PC-9 (cell line): Measurements from ENCODE around the gene MOCS3. TPM values are rescaled to one million over a fixed set of nuclear protein-coding genes. Genes with fewer than 3 reads are reported as not detected.

ENCODE experiments used
- Bru-seq: library from RNA; stranded (reverse); fragments of 400-500 nt; gene quantifications from one replicate; lab custom pipeline; 2021; lab: Mats Ljungman, UMichigan
- BruChase-seq, 2 experiments: library from RNA; stranded (reverse); fragments of 400-500 nt; gene quantifications; one replicate each; lab custom pipeline; 2021; lab: Mats Ljungman, UMichigan
- BruUV-seq: library from RNA; stranded (reverse); fragments of 400-500 nt; replicated peaks from 2 replicates; lab custom pipeline; 2021; lab: Mats Ljungman, UMichigan
- CTCF ChIA-PET: fragments of 300-600 bp; sonication (Branson Sonifier 250); formaldehyde crosslinking; loops from one replicate; lab custom pipeline; 2022; ENCODE audit warnings: antibody characterized with exemption; lab: Charles Lee
- POLR2A ChIA-PET: fragments of 300-600 bp; sonication (Branson Sonifier 250); formaldehyde crosslinking; loops from one replicate; lab custom pipeline; 2022; ENCODE audit warnings: antibody characterized with exemption; ENCODE audit not compliant: unreplicated experiment; lab: Charles Lee
- DNase-seq, 2 experiments: peaks; one replicate each; pipeline versions ENCODE4 v3.0.0 to v3.0.0-alpha.2; 2015 to 2022; ENCODE audit warnings: mixed read lengths in 1 of 2
- H2AFZ ChIP-seq: fragments of 200-600 bp; sonication (generic); 2 replicates; pipeline ENCODE4 v1.8.1; 2017; ENCODE audit warnings: antibody characterized with exemption
- H3F3A ChIP-seq: fragments of 200-600 bp; sonication (generic); 2 replicates; pipeline ENCODE4 v1.8.1; 2017; ENCODE audit warnings: antibody characterized with exemption, mild to moderate bottlenecking, low read depth; ENCODE audit not compliant: insufficient read depth
- H3K27ac ChIP-seq: fragments of 200-600 bp; sonication (generic); 2 replicates; pipeline ENCODE4 v1.6.1; 2016; ENCODE audit warnings: mixed run types
- H3K27me3 ChIP-seq: fragments of 200-600 bp; sonication (generic); 2 replicates; pipeline ENCODE4 v1.6.1; 2016; ENCODE audit warnings: low read depth, mixed run types; ENCODE audit not compliant: insufficient read depth
- H3K36me3 ChIP-seq: fragments of 200-600 bp; sonication (generic); 2 replicates; pipeline ENCODE4 v1.6.1; 2016; ENCODE audit warnings: low read depth, mixed run types
- H3K4me1 ChIP-seq: fragments of 200-600 bp; sonication (generic); replicated peaks from 2 replicates; pipeline ENCODE4 v1.6.1; 2016; ENCODE audit warnings: mixed run types; ENCODE audit not compliant: insufficient read depth
- H3K4me2 ChIP-seq: fragments of 200-600 bp; sonication (generic); 2 replicates; pipeline ENCODE4 v1.6.1; 2017; ENCODE audit warnings: mixed run types
- H3K4me3 ChIP-seq: fragments of 200-600 bp; sonication (generic); 2 replicates; pipeline ENCODE4 v1.6.1; 2016; ENCODE audit warnings: mixed run types
- H3K79me2 ChIP-seq: fragments of 200-600 bp; sonication (generic); 2 replicates; pipeline ENCODE4 v1.6.1; 2017; ENCODE audit warnings: low read depth, mixed run types
- H3K9me2 ChIP-seq: fragments of 200-600 bp; sonication (generic); 2 replicates; pipeline ENCODE4 v1.8.1; 2017; ENCODE audit warnings: mild to moderate bottlenecking; ENCODE audit not compliant: insufficient read depth
- H3K9me3 ChIP-seq: fragments of 200-600 bp; sonication (generic); 2 replicates; pipeline ENCODE4 v1.8.1; 2016; ENCODE audit warnings: low read depth; ENCODE audit not compliant: insufficient read depth
- H4K20me1 ChIP-seq: fragments of 200-600 bp; sonication (generic); 2 replicates; pipeline ENCODE4 v1.8.1; 2017; ENCODE audit not compliant: insufficient read depth
- CTCF ChIP-seq: fragments of 200-600 bp; sonication (generic); conservative IDR thresholded peaks from 2 replicates; pipeline ENCODE4 v1.6.1; 2017; ENCODE audit warnings: mixed run types, antibody characterized with exemption, mild to moderate bottlenecking, moderate library complexity
- EZH2 ChIP-seq: fragments of 200-600 bp; sonication (generic); IDR thresholded peaks from 2 replicates; pipeline ENCODE4 v1.8.0; 2017; ENCODE audit warnings: antibody characterized with exemption, low read depth
- intact Hi-C: fragments of 100-400 bp; cut with micrococcal nuclease; formaldehyde crosslinking; loops from one replicate; pipeline ENCODE4 v1.10.0; 2022; ENCODE audit not compliant: unreplicated experiment
- long read RNA-seq: library from polyadenylated mRNA; stranded (forward); transcript quantifications from one replicate; pipeline ENCODE4 v2.0.0, GENCODE V29; 2022
- total RNA-seq: library from RNA; stranded (reverse); gene quantifications from 2 replicates; pipeline ENCODE4 v1.2.3, GENCODE V29; 2021

MOCS3 gene
- total RNA-seq (4.8 and 5.5 TPM in 2 replicates), Bru-seq, nascent RNA (percentile 82 among the genes with signal in this experiment), BruChase-seq, experiment 1, labeled RNA remaining after a 2-hour chase (percentile 80 among the genes with signal in this experiment), BruChase-seq, experiment 2, labeled RNA remaining after a 6-hour chase (percentile 59 among the genes with signal in this experiment)
- long read RNA-seq, full-length matches to known transcripts: 22 of 22 reads
- long read RNA-seq, partial matches to known transcripts: 0 of 22 reads
- long read RNA-seq, other reads (novel, unspliced or antisense): 0 of 22 reads

GRCh38 chr20:50958615-50959542 lies at the start of gene MOCS3:
TSS of gene MOCS3 (plus strand) at chr20:50958818. CDS start at chr20:50958843, 25 bp downstream.
- ChIA-PET CTCF (interaction anchor here (0.5 to 1.9 kb wide), 5 partner anchors 27 to 636 kb away, joined by 3 to 8 read pairs (median 4); partner anchors contain the start of genes ADNP and BCAS4), POLR2A (interaction anchor here (0.6 to 1.7 kb wide), 5 partner anchors 17 to 551 kb away, joined by 3 to 14 read pairs (median 5); partner anchors contain the start of gene ADNP)
- TF ChIP-seq EZH2 (no peak), CTCF (no peak)
- Histone ChIP-seq H3K27ac (peak within 1 kb of the TSS; percentile 83), H3K4me1 (peaks cover 38% of the 10 kb centered on the region), H3K4me2 (peak within 1 kb of the TSS; percentile 99), H3K4me3 (peak within 1 kb of the TSS; percentile 93), H2AFZ (peak within 1 kb of the TSS; percentile 87), H3K79me2 (peaks cover 78% of the 10 kb centered on the region), H3K36me3 (peaks cover 32% of the 10 kb centered on the region), H3F3A (peaks cover 18% of the 10 kb centered on the region), H4K20me1 (peaks cover 54% of the 10 kb centered on the region), H3K27me3 (no peaks in the 10 kb centered on the region), H3K9me3 (no peaks in the 10 kb centered on the region; the same call in 1 of the 2 replicates), H3K9me2 (no peaks in the 10 kb centered on the region)
- intact Hi-C loops: loop anchor here (2.0 kb wide), 1 partner anchor 28 kb away; the partner anchor contains the start of gene ADNP
- DNase-seq: peak; percentile 82 to 92
- BruUV-seq: TSS peak; percentile 63

GRCh38 chr20:50909413-50909812 lies 49.2 kb upstream of the MOCS3 start:
- Histone ChIP-seq H3K36me3 (peaks cover 15% of the 10 kb centered on the region; the same call in 1 of the 2 replicates), H3K9me2 (no peaks in the 10 kb centered on the region), H3K4me3 (no peak overlapping the region), H3K27me3 (no peaks in the 10 kb centered on the region), H3K4me2 (no peak overlapping the region), H4K20me1 (peaks cover 98% of the 10 kb centered on the region), H3F3A (peaks cover 7% of the 10 kb centered on the region; the same call in 1 of the 2 replicates), H3K27ac (no peak overlapping the region), H3K9me3 (no peaks in the 10 kb centered on the region), H3K79me2 (peaks cover 100% of the 10 kb centered on the region), H2AFZ (no peak overlapping the region), H3K4me1 (no peaks in the 10 kb centered on the region)
- DNase-seq: no peak
- POLR2A ChIA-PET: interaction anchor here (0.5 kb wide), 2 partner anchors 14 to 115 kb away, joined by 3 to 5 read pairs; partner anchors contain the start of gene BCAS4
- intact Hi-C loops: no loop called here
- no TSS peak for BruUV-seq
- CTCF ChIA-PET: interaction anchor here (0.7 kb wide), 1 partner anchor 9 kb away, joined by 4 read pairs; no protein-coding TSS in a partner anchor
- TF ChIP-seq EZH2 (no peak), CTCF (no peak)

- H3K4me3 ChIP-seq: no peak overlapping the region
- peaks cover 100% of the 10 kb centered on the region for H3K79me2 ChIP-seq
- ChIA-PET POLR2A (interaction anchor here (0.7 kb wide), 1 partner anchor 16 kb away, joined by 5 read pairs; no protein-coding TSS in a partner anchor), CTCF (no interaction called here)
- H3K9me2 ChIP-seq: no peaks in the 10 kb centered on the region
- H3K4me1 ChIP-seq: no peaks in the 10 kb centered on the region
- no peak for DNase-seq
- H3F3A ChIP-seq: peaks cover 7% of the 10 kb centered on the region; the same call in 1 of the 2 replicates
- no peak overlapping the region for H3K27ac ChIP-seq
- no peaks in the 10 kb centered on the region for H3K27me3 ChIP-seq
- peaks cover 98% of the 10 kb centered on the region for H4K20me1 ChIP-seq
- TF ChIP-seq EZH2: no peak
- TF ChIP-seq CTCF: no peak
- intact Hi-C loops: no loop called here
- BruUV-seq: no TSS peak
- peaks cover 24% of the 10 kb centered on the region; the same call in 1 of the 2 replicates for H3K36me3 ChIP-seq
- no peaks in the 10 kb centered on the region for H3K9me3 ChIP-seq
- no peak overlapping the region for H3K4me2 ChIP-seq
- H2AFZ ChIP-seq: no peak overlapping the region
These were observed 47.6 kb upstream of the MOCS3 start for GRCh38 chr20:50911030-50911429.
